ENCODE measurements around the gene UNC13B. TPM values are rescaled to one million over a fixed set of nuclear protein-coding genes. Genes with fewer than 3 reads are reported as not detected.

Gene UNC13B
- total and polyA plus RNA-seq, 2 donors (not counting 1 experiment from before 2014, with no cell fraction given): 0.19 to 0.25 TPM

DNA sequence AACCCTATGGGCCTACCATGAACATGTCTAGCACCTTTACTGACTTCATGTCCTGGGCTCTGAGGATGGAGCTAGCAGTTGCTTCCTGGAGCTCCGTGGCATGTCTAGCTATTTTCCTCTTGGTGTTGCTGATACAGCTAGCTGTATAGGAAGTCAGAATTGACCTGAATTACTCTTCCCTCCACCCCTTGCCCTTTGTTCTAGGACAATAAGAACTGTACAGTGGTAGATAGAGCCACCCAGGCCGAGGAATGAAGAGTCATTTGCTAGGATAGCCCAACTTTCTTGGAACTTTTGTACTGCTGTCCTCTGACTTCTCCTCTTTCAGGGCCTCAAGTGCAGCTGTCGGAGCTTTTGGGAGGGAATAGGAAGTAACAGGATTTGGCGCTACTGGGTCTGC lies 218.2 kb downstream of the UNC13B start:
- H4K20me1 ChIP-seq (ENCODE audit: control insufficient read depth, insufficient read depth, low read length, poor library complexity, severe bottlenecking): no peaks in the 10 kb centered on the region
- no peak overlapping the region for H3K4me3 ChIP-seq (ENCODE audit: control extremely low read depth in 1 of 5, extremely low read depth in 1 of 5, insufficient read depth in 1 of 5, low read depth in 2 of 5, low read length in 4 of 5)
- ChIA-PET POLR2A (no interaction called here), CTCF (no interaction called here)
- no peak overlapping the region for H3K27ac Mint-ChIP-seq
- H3K27me3 Mint-ChIP-seq: no peaks in the 10 kb centered on the region
- no peaks in the 10 kb centered on the region for H3K9me3 ChIP-seq (ENCODE audit: control extremely low read depth in 1 of 3, control insufficient read depth in 2 of 3, insufficient read depth in 1 of 3, low read length in 2 of 3)
- ATAC-seq (ENCODE audit: low read depth) (no peak), DNase-seq (no peak)
- no peak overlapping the region for H3K27ac ChIP-seq (ENCODE audit: low read length in 2 of 2)
- intact Hi-C loops (cut with micrococcal nuclease): no loop called here
- H3K4me1 Mint-ChIP-seq: no peaks in the 10 kb centered on the region
- H3K9ac ChIP-seq (ENCODE audit: low read length): no peak overlapping the region
- H3K36me3 ChIP-seq (replicated peaks in 1 of 2; ENCODE audit: control extremely low read depth in 1 of 2, control insufficient read depth in 1 of 2, extremely low read depth in 1 of 2, insufficient read depth in 2 of 2, low read length in 1 of 2): no peaks in the 10 kb centered on the region
- TF ChIP-seq CTCF (IDR thresholded peaks at IDR 0.05): no peak
- no peak for TF ChIP-seq EZH2 (IDR thresholded peaks at IDR 0.05; ENCODE audit: borderline replicate concordance, insufficient read depth, low read depth, low read length, poor library complexity, severe bottlenecking)
- 81% methylated on average over 3 of the region's 4 CpGs for WGBS (ENCODE audit: insufficient coverage)
- H3K4me2 ChIP-seq (replicated peaks; ENCODE audit: low read depth, low read length, poor library complexity, severe bottlenecking): no peak overlapping the region
- no peak overlapping the region for H3K4me3 Mint-ChIP-seq
- no peaks in the 10 kb centered on the region for H3K9me3 Mint-ChIP-seq (ENCODE audit: insufficient read depth)
- H3K79me2 ChIP-seq (ENCODE audit: control insufficient read depth, insufficient read depth, low read length): no peaks in the 10 kb centered on the region
- H3K4me1 ChIP-seq (ENCODE audit: control insufficient read depth in 2 of 2, insufficient read depth in 2 of 2, low read length in 2 of 2): no peaks in the 10 kb centered on the region
- H3K27me3 ChIP-seq (replicated peaks in 1 of 4; ENCODE audit: control extremely low read depth in 1 of 4, control insufficient read depth in 3 of 4, insufficient read depth in 4 of 4, low read length in 3 of 4): no peaks in the 10 kb centered on the region
- H2AFZ ChIP-seq (ENCODE audit: insufficient read depth, low read depth, low read length, poor library complexity, severe bottlenecking): no peak overlapping the region

DNA sequence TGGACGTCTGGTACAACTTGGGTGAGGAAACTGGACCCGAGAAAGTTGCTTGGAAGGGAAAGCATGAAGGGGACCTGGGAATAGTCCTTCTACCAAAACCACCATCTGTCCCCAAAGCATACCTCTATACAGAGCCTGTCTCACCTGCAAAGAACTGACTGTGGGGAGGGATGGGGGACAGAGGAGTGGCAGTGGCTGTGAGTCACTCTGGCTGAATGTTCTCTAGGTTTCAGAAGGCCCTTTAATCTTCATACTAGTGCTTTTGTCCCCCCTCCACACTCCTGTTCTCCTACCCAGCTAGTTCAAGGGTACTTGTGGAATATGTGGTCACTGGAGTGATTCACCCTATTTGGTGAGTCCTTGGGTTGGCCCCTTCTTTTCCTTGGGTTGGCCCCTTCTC lies 218.8 kb downstream of the UNC13B start:
- Histone ChIP-seq H3K9ac (ENCODE audit: low read length) (no peak overlapping the region), H3K36me3 (replicated peaks in 1 of 2; ENCODE audit: control extremely low read depth in 1 of 2, control insufficient read depth in 1 of 2, extremely low read depth in 1 of 2, insufficient read depth in 2 of 2, low read length in 1 of 2) (no peaks in the 10 kb centered on the region), H2AFZ (ENCODE audit: insufficient read depth, low read depth, low read length, poor library complexity, severe bottlenecking) (no peak overlapping the region), H3K27me3 (replicated peaks in 1 of 4; ENCODE audit: control extremely low read depth in 1 of 4, control insufficient read depth in 3 of 4, insufficient read depth in 4 of 4, low read length in 3 of 4) (no peaks in the 10 kb centered on the region), H3K4me2 (replicated peaks; ENCODE audit: low read depth, low read length, poor library complexity, severe bottlenecking) (no peak overlapping the region), H3K79me2 (ENCODE audit: control insufficient read depth, insufficient read depth, low read length) (no peaks in the 10 kb centered on the region), H3K27ac (ENCODE audit: low read length in 2 of 2) (no peak overlapping the region), H3K4me3 (ENCODE audit: control extremely low read depth in 1 of 5, extremely low read depth in 1 of 5, insufficient read depth in 1 of 5, low read depth in 2 of 5, low read length in 4 of 5) (no peak overlapping the region), H3K4me1 (ENCODE audit: control insufficient read depth in 2 of 2, insufficient read depth in 2 of 2, low read length in 2 of 2) (no peaks in the 10 kb centered on the region), H3K9me3 (ENCODE audit: control extremely low read depth in 1 of 3, control insufficient read depth in 2 of 3, insufficient read depth in 1 of 3, low read length in 2 of 3) (no peaks in the 10 kb centered on the region), H4K20me1 (ENCODE audit: control insufficient read depth, insufficient read depth, low read length, poor library complexity, severe bottlenecking) (no peaks in the 10 kb centered on the region)
- Mint-ChIP-seq H3K27me3 (peaks cover 4% of the 10 kb centered on the region), H3K27ac (no peak overlapping the region), H3K4me1 (no peaks in the 10 kb centered on the region), H3K9me3 (ENCODE audit: insufficient read depth) (no peaks in the 10 kb centered on the region), H3K4me3 (no peak overlapping the region)
- TF ChIP-seq EZH2 (IDR thresholded peaks at IDR 0.05; ENCODE audit: borderline replicate concordance, insufficient read depth, low read depth, low read length, poor library complexity, severe bottlenecking) (no peak), CTCF (IDR thresholded peaks at IDR 0.05) (no peak)
- CTCF ChIA-PET: no interaction called here
- intact Hi-C loops (cut with micrococcal nuclease): no loop called here
- POLR2A ChIA-PET: no interaction called here
- ATAC-seq (ENCODE audit: low read depth) (no peak), DNase-seq (no peak)
- WGBS (ENCODE audit: insufficient coverage): no CpG with 5 or more reads among the region's 2 CpGs

Measured in B cell (primary cell).